K562 (cell line): ENCODE data around the gene MRPS35. TPM values are rescaled to one million over a fixed set of nuclear protein-coding genes. Genes with fewer than 3 reads are reported as not detected.

Experiments used
- CEBPB ChIP-seq: fragments of 450-650 bp; IDR thresholded peaks from 2 replicates; pipeline ENCODE4 v1.6.1; 2016; ENCODE audit warnings: missing genetic modification characterization, missing compliant biosample characterization
- CEBPG ChIP-seq, 3 experiments: fragments of 200-800 bp in 1 of 3; sonication (Bioruptor generic) in 1 of 3; sonication (generic) in 1 of 3; formaldehyde crosslinking in 1 of 3; IDR thresholded peaks in 2 of 3; conservative IDR thresholded peaks in 1 of 3; 2 replicates each; pipeline versions ENCODE4 v1.6.1 to v1.8.0; 2016 to 2022; ENCODE audit warnings: missing compliant biosample characterization in 2 of 3, missing genetic modification characterization in 2 of 3, mild to moderate bottlenecking in 1 of 3, missing genetic modification reagents in 1 of 3
- CREM ChIP-seq: IDR thresholded peaks from 2 replicates; pipeline ENCODE4 v1.6.1; 2014; ENCODE audit warnings: antibody characterized with exemption, low read depth
- DDX20 ChIP-seq: fragments of 450-650 bp; IDR thresholded peaks from 2 replicates; pipeline ENCODE4 v1.6.1; 2016; ENCODE audit warnings: missing genetic modification characterization, low read depth, mild to moderate bottlenecking, missing compliant biosample characterization, moderate library complexity
- EP400 ChIP-seq: fragments of 450-650 bp; IDR thresholded peaks from 2 replicates; pipeline ENCODE4 v1.6.1; 2017; ENCODE audit warnings: antibody characterized with exemption, mild to moderate bottlenecking, moderate library complexity
- IRF2 ChIP-seq: sonication (generic); formaldehyde crosslinking; IDR thresholded peaks from 2 replicates; pipeline ENCODE4 v1.8.1; 2022; ENCODE audit warnings: mild to moderate bottlenecking, missing genetic modification reagents
- JUN ChIP-seq, 2 experiments: sonication (generic) in 1 of 2; formaldehyde crosslinking in 1 of 2; IDR thresholded peaks; 2 replicates each; pipeline versions ENCODE4 v1.6.1 to v1.8.0; 2012 to 2022; ENCODE audit warnings: borderline replicate concordance in 2 of 2, mild to moderate bottlenecking in 2 of 2, improper control_type of control experiment in 1 of 2, low read depth in 1 of 2, low read length in 1 of 2, missing genetic modification reagents in 1 of 2
- MAZ ChIP-seq, 2 experiments: fragments of 450-650 bp in 1 of 2; sonication (generic) in 1 of 2; formaldehyde crosslinking; IDR thresholded peaks in 1 of 2; conservative IDR thresholded peaks in 1 of 2; 2 replicates each; pipeline versions ENCODE4 v1.4.0 to v1.5.0; 2020; ENCODE audit warnings: mild to moderate bottlenecking in 1 of 2, missing genetic modification reagents in 1 of 2
- NR2C1 ChIP-seq, 2 experiments: fragments of 450-650 bp; IDR thresholded peaks; 2 replicates each; pipeline ENCODE4 v1.6.1; 2017; ENCODE audit warnings: mild to moderate bottlenecking in 2 of 2, antibody characterized with exemption in 1 of 2, inconsistent platforms in 1 of 2, missing compliant biosample characterization in 1 of 2, missing genetic modification characterization in 1 of 2
- RAD21 ChIP-seq, 2 experiments: fragments of 250-450 bp in 1 of 2; fragments of 450-650 bp in 1 of 2; sonication (Bioruptor Pico) in 1 of 2; formaldehyde crosslinking in 1 of 2; IDR thresholded peaks in 1 of 2; conservative IDR thresholded peaks in 1 of 2; 2 replicates each; pipeline versions ENCODE4 v1.4.0 to v1.8.0; 2020 to 2022; ENCODE audit warnings: mild to moderate bottlenecking in 2 of 2, moderate library complexity in 1 of 2
- RCOR1 ChIP-seq, 2 experiments: IDR thresholded peaks; 2 replicates each; pipeline ENCODE4 v1.6.1; 2012; ENCODE audit warnings: low read depth in 2 of 2, low read length in 2 of 2, borderline replicate concordance in 1 of 2, improper control_type of control experiment in 1 of 2
- RHOXF2B ChIP-seq: fragments of 250-450 bp; sonication (Bioruptor Pico); conservative IDR thresholded peaks from 2 replicates; pipeline ENCODE4 v1.5.1; 2021
- SOX6 ChIP-seq: fragments of 450-650 bp; IDR thresholded peaks from 2 replicates; pipeline ENCODE4 v1.6.1; 2014; ENCODE audit warnings: mild to moderate bottlenecking
- ZNF146 ChIP-seq: IDR thresholded peaks from one replicate; pipeline ENCODE4 v1.6.1; 2018; ENCODE audit warnings: missing compliant biosample characterization; ENCODE audit not compliant: unreplicated experiment
- ZNF668 ChIP-seq: fragments of 250-450 bp; sonication (Bioruptor Pico); IDR thresholded peaks from 2 replicates; pipeline ENCODE4 v1.8.0; 2022; ENCODE audit warnings: mild to moderate bottlenecking, inconsistent platforms
- polyA plus RNA-seq, 8 experiments: library from polyadenylated mRNA; depleted of rRNA in 4 of 8; stranded (reverse) in 5 of 8; unstranded in 3 of 8; fragments of >200 nt; fragmentation: Nextera tagmentation in 2 of 8; fragmentation: Illumina TruSeq in 1 of 8; extraction: Ambion mirVana in 2 of 8; extraction: Trizol in 1 of 8; gene quantifications; 2 replicates each; pipeline versions ENCODE4 v1.2.1 to v1.2.3, GENCODE V29; 2011 to 2014; ENCODE audit warnings: inconsistent platforms in 1 of 8, missing spikeins in 1 of 8
- total RNA-seq, 7 experiments: library from RNA; depleted of rRNA in 6 of 7; stranded (reverse); fragments of >200 nt in 6 of 7; fragmentation: Illumina TruSeq in 2 of 7; extraction: Trizol in 2 of 7; gene quantifications; 2 replicates each; pipeline versions ENCODE4 v1.2.1 to v1.2.3, GENCODE V29; 2011 to 2021; ENCODE audit warnings: low replicate concordance in 1 of 7
- TF ChIP-seq, protein P1 (sequence below): fragments of 450-650 bp; formaldehyde crosslinking; IDR thresholded peaks from 2 replicates; pipeline ENCODE4 v1.4.0; 2022; ENCODE audit warnings: missing genetic modification characterization
- TF ChIP-seq, protein P2 (sequence below): fragments of 450-650 bp; formaldehyde crosslinking; IDR thresholded peaks from 2 replicates; pipeline ENCODE4 v1.4.0; 2022; ENCODE audit warnings: mild to moderate bottlenecking, moderate library complexity
- TF ChIP-seq, protein P3 (sequence below): fragments of 250-450 bp; sonication (Bioruptor Pico); IDR thresholded peaks from 2 replicates; pipeline ENCODE4 v1.8.0; 2022; ENCODE audit warnings: inconsistent platforms, mild to moderate bottlenecking, moderate library complexity, borderline replicate concordance
- TF ChIP-seq, protein P4 (sequence below): fragments of 450-650 bp; conservative IDR thresholded peaks from 2 replicates; pipeline ENCODE4 v1.6.1; 2016; ENCODE audit warnings: missing genetic modification characterization, low read depth, mild to moderate bottlenecking, control low read depth, missing compliant biosample characterization

Gene MRPS35
- total and polyA plus RNA-seq, 9 of the 15 experiments (the other 6 are each of a cell fraction or from before 2014, with no cell fraction given) = 79.0 to 183 (median 114) TPM

DNA sequence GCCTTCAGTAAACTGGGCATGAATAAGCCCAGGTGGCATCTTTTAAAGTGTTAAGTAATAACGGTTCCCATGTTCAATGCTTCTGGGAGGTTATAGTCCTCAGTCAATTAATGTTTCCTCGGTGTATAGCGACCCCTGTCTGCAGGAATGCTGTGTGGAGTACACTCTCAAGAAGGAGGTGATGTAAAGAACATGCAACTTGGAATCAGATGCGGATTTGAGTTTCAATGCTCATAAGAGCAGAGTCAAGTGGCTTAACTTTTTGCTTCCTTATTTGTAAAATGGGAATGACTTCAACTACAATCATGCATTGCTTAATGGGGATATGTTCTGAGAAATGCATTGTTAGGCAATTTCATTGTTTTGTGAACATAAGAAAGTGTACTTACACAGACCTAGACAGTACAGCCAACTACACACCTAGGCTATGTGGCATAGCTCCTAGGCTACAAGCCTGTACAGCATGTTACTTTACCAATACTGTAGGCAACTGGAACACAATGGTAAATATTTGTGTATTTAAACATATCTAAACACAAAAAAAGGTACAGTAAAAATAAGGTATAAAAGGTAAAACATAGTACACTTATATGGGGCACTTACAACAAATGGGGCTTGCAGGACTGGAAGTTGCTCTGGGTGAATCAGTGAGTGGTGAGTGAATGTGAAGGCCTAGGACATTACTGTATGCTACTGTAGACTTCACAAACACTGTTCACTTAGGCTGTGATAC lies 6.7 kb upstream of the MRPS35 start (continued):
- TF ChIP-seq NR2C1 (IDR thresholded peaks at IDR 0.05) = no peak
- peak; percentile 46; the same call in 1 of the 2 replicates for TF ChIP-seq NR2C1 (tag; IDR thresholded peaks at IDR 0.05)
- peak; percentile 98 for TF ChIP-seq CEBPG (CRISPR knock-in tag; IDR thresholded peaks at IDR 0.05)
- peak; percentile 92 to 97 for TF ChIP-seq CEBPG (tag; conservative IDR thresholded peaks at IDR 0.05 in 1 of 2, IDR thresholded peaks at IDR 0.05 in 1 of 2)
- TF ChIP-seq SOX6 = peak; percentile 63; the same call in 1 of the 2 replicates
- TF ChIP-seq, protein P1, sequence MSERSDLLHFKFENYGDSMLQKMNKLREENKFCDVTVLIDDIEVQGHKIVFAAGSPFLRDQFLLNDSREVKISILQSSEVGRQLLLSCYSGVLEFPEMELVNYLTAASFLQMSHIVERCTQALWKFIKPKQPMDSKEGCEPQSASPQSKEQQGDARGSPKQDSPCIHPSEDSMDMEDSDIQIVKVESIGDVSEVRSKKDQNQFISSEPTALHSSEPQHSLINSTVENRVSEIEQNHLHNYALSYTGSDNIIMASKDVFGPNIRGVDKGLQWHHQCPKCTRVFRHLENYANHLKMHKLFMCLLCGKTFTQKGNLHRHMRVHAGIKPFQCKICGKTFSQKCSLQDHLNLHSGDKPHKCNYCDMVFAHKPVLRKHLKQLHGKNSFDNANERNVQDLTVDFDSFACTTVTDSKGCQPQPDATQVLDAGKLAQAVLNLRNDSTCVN = no peak
- TF ChIP-seq EP400 = peak; percentile 52
- TF ChIP-seq, protein P2, sequence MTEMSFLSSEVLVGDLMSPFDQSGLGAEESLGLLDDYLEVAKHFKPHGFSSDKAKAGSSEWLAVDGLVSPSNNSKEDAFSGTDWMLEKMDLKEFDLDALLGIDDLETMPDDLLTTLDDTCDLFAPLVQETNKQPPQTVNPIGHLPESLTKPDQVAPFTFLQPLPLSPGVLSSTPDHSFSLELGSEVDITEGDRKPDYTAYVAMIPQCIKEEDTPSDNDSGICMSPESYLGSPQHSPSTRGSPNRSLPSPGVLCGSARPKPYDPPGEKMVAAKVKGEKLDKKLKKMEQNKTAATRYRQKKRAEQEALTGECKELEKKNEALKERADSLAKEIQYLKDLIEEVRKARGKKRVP = peak; percentile 95
- peak; percentile 37; the same call in 1 of the 2 replicates for TF ChIP-seq DDX20 (tag)
- peak in 1 of 2 experiments; percentile 90; a peak in 2 of 4 replicates for TF ChIP-seq RCOR1 (IDR thresholded peaks at IDR 0.05; ENCODE audit: borderline replicate concordance in 1 of 2, low read depth in 2 of 2, low read length in 2 of 2)
- peak; percentile 78 to 80 for TF ChIP-seq RAD21 (CRISPR knock-in tag; conservative IDR thresholded peaks at IDR 0.05 in 1 of 2, IDR thresholded peaks at IDR 0.05 in 1 of 2)
- TF ChIP-seq RHOXF2B (CRISPR knock-in tag) = no peak
- TF ChIP-seq IRF2 (CRISPR knock-in tag) = no peak
- peak; percentile 21; the same call in 1 of the 2 replicates for TF ChIP-seq ZNF668 (CRISPR knock-in tag)
- 0 out of 4 replicates have a peak, but pooled peaks of 1 of the 2 experiments have one; percentile 14 for TF ChIP-seq MAZ (CRISPR knock-in tag; conservative IDR thresholded peaks at IDR 0.05 in 1 of 2, IDR thresholded peaks at IDR 0.05 in 1 of 2)
- no peak for TF ChIP-seq ZNF146 (CRISPR knock-in tag)
- TF ChIP-seq, protein P3, sequence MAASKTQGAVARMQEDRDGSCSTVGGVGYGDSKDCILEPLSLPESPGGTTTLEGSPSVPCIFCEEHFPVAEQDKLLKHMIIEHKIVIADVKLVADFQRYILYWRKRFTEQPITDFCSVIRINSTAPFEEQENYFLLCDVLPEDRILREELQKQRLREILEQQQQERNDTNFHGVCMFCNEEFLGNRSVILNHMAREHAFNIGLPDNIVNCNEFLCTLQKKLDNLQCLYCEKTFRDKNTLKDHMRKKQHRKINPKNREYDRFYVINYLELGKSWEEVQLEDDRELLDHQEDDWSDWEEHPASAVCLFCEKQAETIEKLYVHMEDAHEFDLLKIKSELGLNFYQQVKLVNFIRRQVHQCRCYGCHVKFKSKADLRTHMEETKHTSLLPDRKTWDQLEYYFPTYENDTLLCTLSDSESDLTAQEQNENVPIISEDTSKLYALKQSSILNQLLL = no peak
- TF ChIP-seq, protein P4, sequence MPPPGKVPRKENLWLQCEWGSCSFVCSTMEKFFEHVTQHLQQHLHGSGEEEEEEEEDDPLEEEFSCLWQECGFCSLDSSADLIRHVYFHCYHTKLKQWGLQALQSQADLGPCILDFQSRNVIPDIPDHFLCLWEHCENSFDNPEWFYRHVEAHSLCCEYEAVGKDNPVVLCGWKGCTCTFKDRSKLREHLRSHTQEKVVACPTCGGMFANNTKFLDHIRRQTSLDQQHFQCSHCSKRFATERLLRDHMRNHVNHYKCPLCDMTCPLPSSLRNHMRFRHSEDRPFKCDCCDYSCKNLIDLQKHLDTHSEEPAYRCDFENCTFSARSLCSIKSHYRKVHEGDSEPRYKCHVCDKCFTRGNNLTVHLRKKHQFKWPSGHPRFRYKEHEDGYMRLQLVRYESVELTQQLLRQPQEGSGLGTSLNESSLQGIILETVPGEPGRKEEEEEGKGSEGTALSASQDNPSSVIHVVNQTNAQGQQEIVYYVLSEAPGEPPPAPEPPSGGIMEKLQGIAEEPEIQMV (tag) = 0 out of 2 replicates have a peak, but pooled peaks have one; percentile 20
- TF ChIP-seq CREM = 0 out of 2 replicates have a peak, but pooled peaks have one; percentile 23
- TF ChIP-seq JUN (IDR thresholded peaks at IDR 0.05; ENCODE audit: borderline replicate concordance, low read depth, low read length) = peak; percentile 40; the same call in 1 of the 2 replicates
- TF ChIP-seq JUN (CRISPR knock-in tag; IDR thresholded peaks at IDR 0.05; ENCODE audit: borderline replicate concordance) = no peak
- peak; percentile 65 for TF ChIP-seq CEBPB (tag)
